ENCODE measurements around the gene POLR3A. TPM values are rescaled to one million over a fixed set of nuclear protein-coding genes. Genes with fewer than 3 reads are reported as not detected.

The POLR3A gene
- total and polyA plus RNA-seq, 2 experiments from 2014 or later = 8.0 to 9.8 TPM

DNA sequence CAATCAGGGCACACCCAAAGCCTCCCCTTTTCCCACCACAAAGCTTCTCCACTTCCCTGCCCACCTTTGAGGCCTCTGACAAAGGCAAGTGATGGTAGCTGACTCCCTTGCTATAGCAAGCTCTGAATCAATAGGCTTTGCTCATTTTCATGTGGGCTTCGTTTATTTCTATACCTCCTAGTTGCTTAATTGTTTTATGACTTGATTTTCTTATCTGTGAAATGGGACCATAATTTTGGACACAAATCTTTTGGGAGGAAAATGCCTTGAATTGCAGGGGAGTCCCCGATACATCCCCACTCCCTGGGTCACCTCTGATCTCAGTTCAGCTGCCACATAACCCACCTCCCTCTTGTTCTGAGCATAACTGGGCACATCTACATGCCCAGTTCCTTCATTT lies 89.1 kb downstream of the POLR3A start:
- Histone ChIP-seq H4K20me1 (ENCODE audit: insufficient read depth, poor library complexity, severe bottlenecking) (no peaks in the 10 kb centered on the region), H3K79me2 (no peaks in the 10 kb centered on the region), H3K4me1 (ENCODE audit: insufficient read depth) (peaks cover 22% of the 10 kb centered on the region), H3K27me3 (no peaks in the 10 kb centered on the region), H3K4me2 (no peak overlapping the region), H2AFZ (no peak overlapping the region), H3K27ac (peak overlapping the region; percentile 49), H3K9me2 (replicated peaks; ENCODE audit: insufficient read depth) (no peaks in the 10 kb centered on the region), H3K9me3 (ENCODE audit: low read depth) (no peaks in the 10 kb centered on the region), H3K4me3 (no peak overlapping the region), H3K36me3 (replicated peaks; ENCODE audit: insufficient read depth, low read depth) (no peaks in the 10 kb centered on the region)
- WGBS (ENCODE audit: low lambda C conversion rate, missing lambda C conversion rate) = 95% methylated on average over 2 of the region's 2 CpGs
- TF ChIP-seq CTCF (IDR thresholded peaks at IDR 0.05; ENCODE audit: poor library complexity) = no peak
- TF ChIP-seq EZH2phosphoT487 (IDR thresholded peaks at IDR 0.05; ENCODE audit: low read depth, severe bottlenecking, unreplicated experiment) = no peak
- no peak for TF ChIP-seq EZH2 (IDR thresholded peaks at IDR 0.05; ENCODE audit: borderline replicate concordance)
- no peak for DNase-seq (ENCODE audit: low spot score)

DNA sequence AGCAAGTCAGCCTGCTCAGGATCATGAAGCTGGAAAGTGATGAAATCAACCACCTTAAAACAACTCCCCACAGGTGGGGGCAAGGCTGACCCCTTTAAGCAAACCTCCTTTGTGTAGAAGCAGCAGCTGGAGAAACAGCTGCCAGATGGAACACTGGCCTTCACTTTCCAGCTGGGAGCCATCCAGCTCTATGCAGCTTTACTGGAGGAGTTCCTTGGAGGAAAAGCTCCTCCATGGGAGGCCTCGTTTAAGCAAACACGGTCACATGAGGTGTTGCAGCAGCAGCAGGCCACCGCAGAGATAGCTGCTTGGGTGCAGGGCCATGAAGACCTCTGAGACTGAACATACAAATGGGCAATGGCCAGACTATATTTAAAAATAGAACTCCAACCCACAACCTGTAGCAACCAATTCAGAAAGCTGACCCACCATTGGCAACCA lies 89.7 kb downstream of the POLR3A start:
- WGBS (ENCODE audit: low lambda C conversion rate, missing lambda C conversion rate) = 17% methylated on average over 3 of the region's 3 CpGs
- Histone ChIP-seq H3K79me2 (no peaks in the 10 kb centered on the region), H3K9me2 (replicated peaks; ENCODE audit: insufficient read depth) (no peaks in the 10 kb centered on the region), H3K9me3 (ENCODE audit: low read depth) (no peaks in the 10 kb centered on the region), H3K4me1 (ENCODE audit: insufficient read depth) (peaks cover 22% of the 10 kb centered on the region), H2AFZ (no peak overlapping the region), H3K36me3 (replicated peaks; ENCODE audit: insufficient read depth, low read depth) (no peaks in the 10 kb centered on the region), H3K27ac (peak overlapping the region; percentile 49), H3K4me2 (no peak overlapping the region), H4K20me1 (ENCODE audit: insufficient read depth, poor library complexity, severe bottlenecking) (no peaks in the 10 kb centered on the region), H3K27me3 (no peaks in the 10 kb centered on the region), H3K4me3 (no peak overlapping the region)
- DNase-seq (ENCODE audit: low spot score) = peak; percentile 58
- TF ChIP-seq EZH2phosphoT487 (IDR thresholded peaks at IDR 0.05; ENCODE audit: low read depth, severe bottlenecking, unreplicated experiment) (no peak), EZH2 (IDR thresholded peaks at IDR 0.05; ENCODE audit: borderline replicate concordance) (no peak), CTCF (IDR thresholded peaks at IDR 0.05; ENCODE audit: poor library complexity) (no peak)

DNA sequence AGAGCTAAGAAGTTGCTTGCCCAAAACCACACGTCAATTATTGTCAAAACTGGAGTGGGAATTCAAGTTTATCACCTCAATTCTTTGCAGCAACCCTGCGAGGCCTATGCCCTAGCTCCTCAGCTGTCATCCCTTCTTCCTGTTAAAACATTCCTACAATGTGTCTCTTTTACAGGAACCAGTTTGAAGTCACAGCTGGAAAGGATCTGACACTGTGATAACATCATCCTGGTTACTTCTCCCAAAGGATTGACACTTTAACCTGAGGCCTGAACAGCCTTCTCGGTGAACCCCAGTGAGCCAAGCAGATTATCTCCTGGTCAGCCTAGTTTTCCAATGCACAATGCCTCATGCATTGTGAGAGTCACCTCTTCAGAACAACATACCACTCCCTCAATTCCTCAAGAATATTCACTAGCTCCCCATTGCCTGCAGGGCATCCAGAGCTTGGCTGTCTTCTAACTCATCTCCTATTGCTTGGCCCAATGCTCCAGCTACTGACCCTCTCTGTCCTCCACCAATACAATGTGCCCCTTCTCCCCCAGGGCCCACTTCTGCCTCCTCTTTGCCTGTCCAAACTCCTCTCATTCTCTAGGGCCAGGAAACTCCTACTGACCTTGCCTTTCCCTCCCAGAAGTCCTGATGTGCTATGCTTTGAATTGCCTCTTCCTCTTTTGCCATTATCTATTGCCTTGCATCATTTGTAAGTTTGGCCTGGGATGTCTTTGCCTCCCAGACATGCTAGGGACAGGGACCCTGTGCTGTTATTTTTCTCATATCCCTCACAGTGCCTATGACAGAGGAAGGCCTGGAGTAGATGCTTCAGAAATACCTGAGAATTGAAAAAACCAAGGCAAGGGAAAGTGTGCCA lies 92.4 kb downstream of the POLR3A start:
- H3K4me1 ChIP-seq (ENCODE audit: insufficient read depth) = peaks cover 21% of the 10 kb centered on the region
- DNase-seq (ENCODE audit: low spot score) = no peak
- H4K20me1 ChIP-seq (ENCODE audit: insufficient read depth, poor library complexity, severe bottlenecking) = no peaks in the 10 kb centered on the region
- H3K27ac ChIP-seq = no peak overlapping the region
- TF ChIP-seq CTCF (IDR thresholded peaks at IDR 0.05; ENCODE audit: poor library complexity) (no peak), EZH2phosphoT487 (IDR thresholded peaks at IDR 0.05; ENCODE audit: low read depth, severe bottlenecking, unreplicated experiment) (no peak), EZH2 (IDR thresholded peaks at IDR 0.05; ENCODE audit: borderline replicate concordance) (no peak)
- no peaks in the 10 kb centered on the region for H3K9me2 ChIP-seq (replicated peaks; ENCODE audit: insufficient read depth)
- no peak overlapping the region for H2AFZ ChIP-seq
- H3K27me3 ChIP-seq = no peaks in the 10 kb centered on the region
- no peaks in the 10 kb centered on the region for H3K36me3 ChIP-seq (replicated peaks; ENCODE audit: insufficient read depth, low read depth)
- H3K4me2 ChIP-seq = no peak overlapping the region
- H3K4me3 ChIP-seq = no peak overlapping the region
- WGBS (ENCODE audit: low lambda C conversion rate, missing lambda C conversion rate) = 61% methylated on average over 3 of the region's 3 CpGs
- H3K79me2 ChIP-seq = no peaks in the 10 kb centered on the region
- H3K9me3 ChIP-seq (ENCODE audit: low read depth) = no peaks in the 10 kb centered on the region

Data from hepatocyte (in vitro differentiated cells).